Medulla oblongata (tissue), 1 donor: ENCODE results near the gene USP31.

ENCODE experiments used
- DNase-seq: peaks from one replicate; pipeline ENCODE4 v3.0.0-alpha.2; 2015; ENCODE audit errors: extremely low spot score

The USP31 gene

GRCh38 chr16:23015580-23015979 lies 133.7 kb downstream of the USP31 start:
- no peak for DNase-seq

- no peak for DNase-seq
Observed at GRCh38 chr16:23014592-23014991, 134.7 kb downstream of the USP31 start.
